Neuronal stem cell (in vitro differentiated cells): ENCODE data around the gene PPP2R1B.
"Not testable (repeated sequence)": the region's sequence is repeated elsewhere in the genome, so short reads cannot be mapped to it uniquely, and the experiment has no call there.

Experiments used
- DNase-seq: peaks from one replicate; pipeline ENCODE4 v3.0.0-alpha.2; 2013; ENCODE audit warnings: low spot score
- H2AFZ ChIP-seq: one replicate; pipeline ENCODE4 v1.6.1; 2013; ENCODE audit warnings: mild to moderate bottlenecking, low read length, inconsistent platforms
- H2AK5ac ChIP-seq: 2 replicates; pipeline ENCODE4 v1.6.1; 2013; ENCODE audit warnings: low read depth, mild to moderate bottlenecking, inconsistent platforms, low read length, moderate library complexity, mixed read lengths
- H2BK120ac ChIP-seq: 2 replicates; pipeline ENCODE4 v1.6.1; 2013; ENCODE audit warnings: low read depth, mild to moderate bottlenecking, inconsistent platforms, low read length, moderate library complexity, mixed read lengths
- H2BK12ac ChIP-seq: one replicate; pipeline ENCODE4 v1.6.1; 2013; ENCODE audit warnings: low read length, inconsistent platforms
- H2BK15ac ChIP-seq: 2 replicates; pipeline ENCODE4 v1.6.1; 2013; ENCODE audit warnings: mild to moderate bottlenecking, low read length, inconsistent platforms, mixed read lengths
- H2BK5ac ChIP-seq: one replicate; pipeline ENCODE4 v1.6.1; 2013; ENCODE audit warnings: inconsistent platforms, mild to moderate bottlenecking, low read length, moderate library complexity
- H3K14ac ChIP-seq: one replicate; pipeline ENCODE4 v1.6.1; 2013; ENCODE audit warnings: low read length, inconsistent platforms
- H3K18ac ChIP-seq: 2 replicates; pipeline ENCODE4 v1.6.1; 2013; ENCODE audit warnings: low read length, inconsistent platforms
- H3K23ac ChIP-seq: 2 replicates; pipeline ENCODE4 v1.6.1; 2013; ENCODE audit warnings: low read depth, mild to moderate bottlenecking, mixed read lengths, low read length, inconsistent platforms; ENCODE audit not compliant: poor library complexity
- H3K27ac ChIP-seq: replicated peaks from 3 replicates; pipeline ENCODE4 v1.5.1; 2013; ENCODE audit warnings: low read length, inconsistent platforms
- H3K27me3 ChIP-seq, 3 experiments: 2 replicates each; pipeline ENCODE4 v1.6.1; 2013; ENCODE audit warnings: low read length in 3 of 3, mild to moderate bottlenecking in 2 of 3, inconsistent platforms in 1 of 3, low read depth in 1 of 3, mixed read lengths in 1 of 3, moderate library complexity in 1 of 3; ENCODE audit not compliant: control insufficient read depth in 3 of 3, insufficient read depth in 3 of 3
- H3K36me3 ChIP-seq, 2 donors: replicated peaks in 1 of 2; 2 replicates each; pipeline ENCODE4 v1.6.1; 2013; ENCODE audit warnings: low read length in 2 of 2; ENCODE audit not compliant: control insufficient read depth in 2 of 2, insufficient read depth in 2 of 2
- H3K4ac ChIP-seq: 2 replicates; pipeline ENCODE4 v1.6.1; 2013; ENCODE audit warnings: inconsistent platforms, mild to moderate bottlenecking, low read length, moderate library complexity
- H3K4me1 ChIP-seq, 2 donors: 1 replicate in 1 of 2; 2 replicates in 1 of 2; pipeline ENCODE4 v1.6.1; 2013; ENCODE audit warnings: low read length in 2 of 2, low read depth in 1 of 2; ENCODE audit not compliant: control insufficient read depth in 2 of 2, insufficient read depth in 1 of 2
- H3K4me2 ChIP-seq: one replicate; pipeline ENCODE4 v1.6.1; 2013; ENCODE audit warnings: mild to moderate bottlenecking, low read length, inconsistent platforms; ENCODE audit not compliant: insufficient read depth, poor library complexity, severe bottlenecking
- H3K4me3 ChIP-seq, 2 donors: 2 replicates each; pipeline ENCODE4 v1.5.1; 2013; ENCODE audit warnings: low read length in 2 of 2, mild to moderate bottlenecking in 2 of 2, inconsistent platforms in 1 of 2, moderate library complexity in 1 of 2
- H3K79me1 ChIP-seq: one replicate; pipeline ENCODE4 v1.6.1; 2013; ENCODE audit warnings: low read depth, mild to moderate bottlenecking, inconsistent platforms, low read length, moderate library complexity
- H3K9ac ChIP-seq: one replicate; pipeline ENCODE4 v1.6.1; 2013; ENCODE audit warnings: mild to moderate bottlenecking, low read depth, low read length, inconsistent platforms; ENCODE audit not compliant: poor library complexity
- H3K9me3 ChIP-seq, 2 donors: replicated peaks in 1 of 2; 2 replicates each; pipeline versions ENCODE3 to v1.6.1; 2013; ENCODE audit warnings: low read length in 2 of 2, mild to moderate bottlenecking in 2 of 2, inconsistent platforms in 1 of 2, low read depth in 1 of 2, mixed read lengths in 1 of 2, moderate library complexity in 1 of 2; ENCODE audit not compliant: control insufficient read depth in 2 of 2, insufficient read depth in 1 of 2
- H4K8ac ChIP-seq: one replicate; pipeline ENCODE4 v1.6.1; 2013; ENCODE audit warnings: low read depth, mild to moderate bottlenecking, inconsistent platforms, low read length, moderate library complexity
- H4K91ac ChIP-seq: one replicate; pipeline ENCODE4 v1.6.1; 2013; ENCODE audit warnings: low read length, low read depth, mild to moderate bottlenecking, inconsistent platforms; ENCODE audit not compliant: poor library complexity
- WGBS, 2 donors: extraction: QIAGEN DNeasy Blood & Tissue Kit; methylation state at CpG; one replicate each; pipeline ENCODE4 v1.1.7; 2013; ENCODE audit warnings: missing lambda C conversion rate in 2 of 2, mixed read lengths in 1 of 2; ENCODE audit not compliant: insufficient read length in 2 of 2, insufficient replicate concordance in 1 of 2; ENCODE audit errors: extremely low coverage in 2 of 2; 5-methylcytosine and 5-hydroxymethylcytosine counted together

The PPP2R1B gene

GRCh38 chr11:111718436-111718835, 47.8 kb downstream of the PPP2R1B start:
- Histone ChIP-seq H4K8ac (no peak overlapping the region), H3K79me1 (no peaks in the 10 kb centered on the region), H2AK5ac (no peak overlapping the region), H4K91ac (no peak overlapping the region), H2BK15ac (no peak overlapping the region), H3K23ac (no peak overlapping the region), H2AFZ (no peak overlapping the region), H2BK12ac (no peak overlapping the region), H3K4ac (no peak overlapping the region), H3K36me3 (peaks cover 24 to 70% of the 10 kb centered on the region in 2 donors), H2BK120ac (no peak overlapping the region), H3K4me3 (no peak overlapping the region), H3K18ac (no peak overlapping the region), H3K14ac (no peak overlapping the region), H3K4me2 (no peak overlapping the region), H3K27ac (peak overlapping the region; percentile 12), H3K27me3 (no peaks in the 10 kb centered on the region), H3K4me1 (peaks cover 9 to 11% of the 10 kb centered on the region in 2 donors), H3K9me3 (no peaks in the 10 kb centered on the region), H3K9ac (no peak overlapping the region), H2BK5ac (no peak overlapping the region)
- no CpG with 5 or more reads among the region's 6 CpGs for WGBS, 2 donors
- no peak for DNase-seq

- H2AFZ ChIP-seq, H3K23ac ChIP-seq, H3K4ac ChIP-seq, H3K79me1 ChIP-seq, H2AK5ac ChIP-seq, H3K4me3 ChIP-seq, H3K18ac ChIP-seq, H3K27ac ChIP-seq, H2BK5ac ChIP-seq, H2BK12ac ChIP-seq, H2BK15ac ChIP-seq, H4K8ac ChIP-seq, H3K9ac ChIP-seq, H4K91ac ChIP-seq, H3K4me2 ChIP-seq, DNase-seq, H3K14ac ChIP-seq, H2BK120ac ChIP-seq, H3K9me3 ChIP-seq, H3K27me3 ChIP-seq: not testable (repeated sequence)
- WGBS, 2 donors = no CpG with 5 or more reads among the region's 3 CpGs
- H3K36me3 ChIP-seq = peaks cover 22 to 70% of the 10 kb centered on the region in 2 donors
- H3K4me1 ChIP-seq = peaks cover 9 to 11% of the 10 kb centered on the region in 2 donors
These were observed 48.5 kb downstream of the PPP2R1B start for GRCh38 chr11:111717660-111718059.

- Histone ChIP-seq H3K79me1 (no peaks in the 10 kb centered on the region), H3K4me2 (no peak overlapping the region), H4K91ac (no peak overlapping the region), H2BK12ac (no peak overlapping the region), H3K27ac (no peak overlapping the region), H3K36me3 (peaks cover 11 to 65% of the 10 kb centered on the region in 2 donors), H3K18ac (no peak overlapping the region), H2BK5ac (no peak overlapping the region), H2BK120ac (no peak overlapping the region), H3K14ac (no peak overlapping the region), H3K4ac (no peak overlapping the region), H2BK15ac (no peak overlapping the region), H2AFZ (no peak overlapping the region), H3K27me3 (no peaks in the 10 kb centered on the region), H3K9ac (no peak overlapping the region), H3K4me3 (no peak overlapping the region), H3K4me1 (peaks cover 9 to 11% of the 10 kb centered on the region in 2 donors), H4K8ac (no peak overlapping the region), H3K9me3 (no peaks in the 10 kb centered on the region), H3K23ac (no peak overlapping the region), H2AK5ac (no peak overlapping the region)
- no CpG with 5 or more reads among the region's 5 CpGs for WGBS, 2 donors
- no peak for DNase-seq
These were observed 50.9 kb downstream of the PPP2R1B start for GRCh38 chr11:111715142-111715816.

GRCh38 chr11:111714522-111714921, 51.7 kb downstream of the PPP2R1B start:
- H3K4ac ChIP-seq = no peak overlapping the region
- H2BK120ac ChIP-seq = no peak overlapping the region
- H3K79me1 ChIP-seq = no peaks in the 10 kb centered on the region
- no peak overlapping the region for H2BK12ac ChIP-seq
- no peak overlapping the region for H2AFZ ChIP-seq
- no peak overlapping the region for H3K14ac ChIP-seq
- peaks cover 7 to 63% of the 10 kb centered on the region in 2 donors for H3K36me3 ChIP-seq
- no peak overlapping the region for H3K23ac ChIP-seq
- no peak overlapping the region for H4K91ac ChIP-seq
- no peak overlapping the region for H3K4me2 ChIP-seq
- no peak overlapping the region for H2BK5ac ChIP-seq
- H3K27ac ChIP-seq = no peak overlapping the region
- H3K9me3 ChIP-seq = no peaks in the 10 kb centered on the region
- no peak for DNase-seq
- peaks cover 9 to 11% of the 10 kb centered on the region in 2 donors for H3K4me1 ChIP-seq
- no peak overlapping the region for H4K8ac ChIP-seq
- no peak overlapping the region for H3K9ac ChIP-seq
- WGBS, 2 donors = no CpG with 5 or more reads among the region's 4 CpGs
- H3K18ac ChIP-seq = no peak overlapping the region
- H2AK5ac ChIP-seq = no peak overlapping the region
- no peaks in the 10 kb centered on the region for H3K27me3 ChIP-seq
- no peak overlapping the region for H3K4me3 ChIP-seq
- H2BK15ac ChIP-seq = no peak overlapping the region
